Pericardium fibroblast (primary cell): ENCODE measurements around the gene FOSB. TPM values are rescaled to one million over a fixed set of nuclear protein-coding genes. Genes with fewer than 3 reads are reported as not detected.

Experiments
- total RNA-seq: library from RNA; depleted of rRNA; stranded (reverse); fragments of >200 nt; gene quantifications from 2 replicates; pipeline ENCODE4 v1.2.3, GENCODE V29; 2015

Gene FOSB
- total RNA-seq: 14.2 and 53.7 TPM in 2 replicates

GRCh38 chr19:45467456-45468158, at the start of gene FOSB:
Gene FOSB, plus strand, starts transcription at chr19:45467996. Its CDS starts 591 bp downstream, at chr19:45468587.

GRCh38 chr19:45423589-45424190, 44.1 kb upstream of the FOSB start, which contains the start of gene ERCC1:
Gene ERCC1, minus strand, starts transcription at chr19:45423917. Its CDS starts 543 bp downstream, at chr19:45423374.

GRCh38 chr19:45498411-45499195, 30.8 kb downstream of the FOSB start, which contains the start of gene PPM1N:
Gene PPM1N, plus strand, starts transcription at chr19:45498443. Its CDS starts 30 bp downstream, at chr19:45498473.

GRCh38 chr19:45506989-45507871, 39.4 kb downstream of the FOSB start, which contains the start of gene VASP:
Gene VASP, plus strand, starts transcription at chr19:45507479. Its CDS starts 293 bp downstream, at chr19:45507772.

Other genes with a start within 250 kb of the FOSB start
- gene EXOC3L2, start 222.6 kb upstream of the FOSB start, total RNA-seq: 1.0 and 2.0 TPM in 2 replicates
- gene MARK4, start 216.7 kb upstream of the FOSB start, total RNA-seq: 23.2 and 36.3 TPM in 2 replicates
- 0.35 and 4.2 TPM in 2 replicates for gene CKM, start 145.1 kb upstream of the FOSB start, total RNA-seq
- gene KLC3, start 127.2 kb upstream of the FOSB start, total RNA-seq: not detected in 2 replicates
- gene ERCC2, start 97.4 kb upstream of the FOSB start, total RNA-seq: 15.0 and 24.5 TPM in 2 replicates
- 4.8 and 7.8 TPM in 2 replicates for gene PPP1R13L, start 62.9 kb upstream of the FOSB start, total RNA-seq
- gene POLR1G, start 61.4 kb upstream of the FOSB start, total RNA-seq: 2.9 and 9.3 TPM in 2 replicates
- gene ERCC1, start 44.1 kb upstream of the FOSB start, total RNA-seq: 73.5 and 82.0 TPM in 2 replicates
- 18.8 and 21.1 TPM in 2 replicates for gene RTN2, start 29.1 kb downstream of the FOSB start, total RNA-seq
- gene PPM1N, start 30.4 kb downstream of the FOSB start, total RNA-seq: 1.3 and 2.6 TPM in 2 replicates
- 55.0 and 120 TPM in 2 replicates for gene VASP, start 39.5 kb downstream of the FOSB start, total RNA-seq
- 8.2 and 9.2 TPM in 2 replicates for gene OPA3, start 116.8 kb downstream of the FOSB start, total RNA-seq
- gene GPR4, start 134.2 kb downstream of the FOSB start, total RNA-seq: 1.5 and 2.0 TPM in 2 replicates
- 12.4 and 18.6 TPM in 2 replicates for gene EML2, start 171.4 kb downstream of the FOSB start, total RNA-seq
- gene GIPR, start 200.2 kb downstream of the FOSB start, total RNA-seq: 0.12 TPM in 1 of 2 replicates, not detected in the other
- 281 and 314 TPM in 2 replicates for gene SNRPD2, start 224.0 kb downstream of the FOSB start, total RNA-seq
- 10.0 and 18.6 TPM in 2 replicates for gene QPCTL, start 224.7 kb downstream of the FOSB start, total RNA-seq